GM23338 (cell line): Measurements from ENCODE around the gene C3orf70. TPM values are rescaled to one million over a fixed set of nuclear protein-coding genes. Genes with fewer than 3 reads are reported as not detected.

Experiments
- ATAC-seq: fragments of 200-7000 bp; cut with Tn5 transposase; 3 replicates; pipeline ENCODE4 v1.9.1; 2020
- DNase-seq: peaks from one replicate; pipeline ENCODE4 v3.0.0-alpha.2; 2015; ENCODE audit warnings: low spot score
- H2AFZ ChIP-seq: fragments of 200-600 bp; sonication (generic); 2 replicates; pipeline ENCODE4 v1.8.0; 2016; ENCODE audit warnings: antibody characterized with exemption, mild to moderate bottlenecking, moderate library complexity
- H3F3A ChIP-seq: fragments of 200-600 bp; sonication (generic); replicated peaks from 2 replicates; pipeline ENCODE4 v1.8.0; 2017; ENCODE audit warnings: antibody characterized with exemption, mixed run types, low read depth
- H3K27ac ChIP-seq: fragments of 200-600 bp; sonication (generic); 2 replicates; pipeline ENCODE4 v1.6.1; 2016; ENCODE audit warnings: low read depth
- H3K27me3 ChIP-seq: fragments of 200-600 bp; sonication (generic); 2 replicates; pipeline ENCODE4 v1.8.0; 2016; ENCODE audit warnings: mild to moderate bottlenecking, mixed run types, moderate library complexity; ENCODE audit not compliant: insufficient read depth
- H3K36me3 ChIP-seq: fragments of 200-600 bp; sonication (generic); 2 replicates; pipeline ENCODE4 v1.8.0; 2016; ENCODE audit warnings: mild to moderate bottlenecking; ENCODE audit not compliant: insufficient read depth
- H3K4me1 ChIP-seq: fragments of 200-600 bp; sonication (generic); 2 replicates; pipeline ENCODE4 v1.8.0; 2016; ENCODE audit warnings: mild to moderate bottlenecking, moderate library complexity; ENCODE audit not compliant: insufficient read depth
- H3K4me2 ChIP-seq: fragments of 200-600 bp; sonication (generic); 2 replicates; pipeline ENCODE4 v1.7.1; 2017; ENCODE audit warnings: mixed run types
- H3K4me3 ChIP-seq: fragments of 200-600 bp; sonication (generic); 2 replicates; pipeline ENCODE4 v1.6.1; 2016; ENCODE audit warnings: mixed run types
- H3K79me2 ChIP-seq: fragments of 200-600 bp; sonication (generic); replicated peaks from 2 replicates; pipeline ENCODE4 v1.8.0; 2017; ENCODE audit warnings: mild to moderate bottlenecking; ENCODE audit not compliant: insufficient read depth
- H3K9me2 ChIP-seq: fragments of 200-600 bp; sonication (generic); 2 replicates; pipeline ENCODE4 v1.8.0; 2017; ENCODE audit not compliant: insufficient read depth
- H4K20me1 ChIP-seq: fragments of 200-600 bp; sonication (generic); replicated peaks from 2 replicates; pipeline ENCODE4 v1.8.0; 2017; ENCODE audit warnings: mild to moderate bottlenecking; ENCODE audit not compliant: insufficient read depth
- H3K27ac Mint-ChIP-seq: 2 replicates; pipeline ENCODE4 v1.8.0; 2020; ENCODE audit warnings: inconsistent platforms, mild to moderate bottlenecking, moderate library complexity, mixed read lengths
- H3K27me3 Mint-ChIP-seq: 3 replicates; pipeline ENCODE4 v1.8.0; 2022; ENCODE audit warnings: low read depth, mild to moderate bottlenecking, moderate library complexity, mixed read lengths, inconsistent platforms; ENCODE audit not compliant: insufficient read depth, poor library complexity
- H3K36me3 Mint-ChIP-seq: 3 replicates; pipeline ENCODE4 v1.8.0; 2021; ENCODE audit warnings: low read depth, mild to moderate bottlenecking, inconsistent platforms, moderate library complexity, mixed read lengths
- H3K4me1 Mint-ChIP-seq: 3 replicates; pipeline ENCODE4 v1.8.0; 2020; ENCODE audit warnings: mild to moderate bottlenecking, inconsistent platforms, mixed read lengths
- H3K4me3 Mint-ChIP-seq: 3 replicates; pipeline ENCODE4 v1.8.0; 2021; ENCODE audit warnings: moderate library complexity, mild to moderate bottlenecking, inconsistent platforms, mixed read lengths
- H3K9me3 Mint-ChIP-seq: 3 replicates; pipeline ENCODE4 v1.8.0; 2020; ENCODE audit warnings: moderate library complexity, mild to moderate bottlenecking, inconsistent platforms, mixed read lengths
- polyA plus RNA-seq: library from polyadenylated mRNA; unstranded; fragments of >200 nt; fragmentation: Nextera tagmentation; extraction: Ambion mirVana; gene quantifications from 2 replicates; pipeline ENCODE4 v1.2.1, GENCODE V29; 2016
- total RNA-seq: library from RNA; depleted of rRNA; stranded (reverse); fragments of >200 nt; shearing (Covaris generic); gene quantifications from 2 replicates; pipeline ENCODE4 v1.2.3, GENCODE V29; 2014
- TF ChIP-seq, protein P1 (sequence below), 2 experiments: fragments of 200-600 bp in 1 of 2; sonication (generic) in 1 of 2; conservative IDR thresholded peaks; 2 replicates each; pipeline versions ENCODE4 v1.5.1 to v1.6.1; 2016 to 2017; ENCODE audit warnings: antibody characterized with exemption in 2 of 2, low read depth in 2 of 2, mild to moderate bottlenecking in 2 of 2, moderate library complexity in 1 of 2
- TF ChIP-seq, protein P2 (sequence below): fragments of 250-450 bp; sonication (Bioruptor Pico); IDR thresholded peaks from 2 replicates; pipeline ENCODE4 v1.5.0; 2020; ENCODE audit warnings: mild to moderate bottlenecking, moderate library complexity
- TF ChIP-seq, protein P3 (sequence below): IDR thresholded peaks from 2 replicates; pipeline ENCODE4 v1.6.1; 2016; ENCODE audit warnings: antibody characterized with exemption

Gene C3orf70
- total and polyA plus RNA-seq, 2 experiments from 2014 or later, result 0.45 to 1.5 TPM

- H3K4me1 ChIP-seq, result no peaks in the 10 kb centered on the region
- no peaks in the 10 kb centered on the region for H3K36me3 ChIP-seq
- no peak overlapping the region for H3K27ac Mint-ChIP-seq
- no peaks in the 10 kb centered on the region; the same call in 2 of the 3 replicates for H3K9me3 Mint-ChIP-seq
- no peaks in the 10 kb centered on the region for H3K79me2 ChIP-seq
- no peak overlapping the region for H3K4me2 ChIP-seq
- TF ChIP-seq, protein P1, sequence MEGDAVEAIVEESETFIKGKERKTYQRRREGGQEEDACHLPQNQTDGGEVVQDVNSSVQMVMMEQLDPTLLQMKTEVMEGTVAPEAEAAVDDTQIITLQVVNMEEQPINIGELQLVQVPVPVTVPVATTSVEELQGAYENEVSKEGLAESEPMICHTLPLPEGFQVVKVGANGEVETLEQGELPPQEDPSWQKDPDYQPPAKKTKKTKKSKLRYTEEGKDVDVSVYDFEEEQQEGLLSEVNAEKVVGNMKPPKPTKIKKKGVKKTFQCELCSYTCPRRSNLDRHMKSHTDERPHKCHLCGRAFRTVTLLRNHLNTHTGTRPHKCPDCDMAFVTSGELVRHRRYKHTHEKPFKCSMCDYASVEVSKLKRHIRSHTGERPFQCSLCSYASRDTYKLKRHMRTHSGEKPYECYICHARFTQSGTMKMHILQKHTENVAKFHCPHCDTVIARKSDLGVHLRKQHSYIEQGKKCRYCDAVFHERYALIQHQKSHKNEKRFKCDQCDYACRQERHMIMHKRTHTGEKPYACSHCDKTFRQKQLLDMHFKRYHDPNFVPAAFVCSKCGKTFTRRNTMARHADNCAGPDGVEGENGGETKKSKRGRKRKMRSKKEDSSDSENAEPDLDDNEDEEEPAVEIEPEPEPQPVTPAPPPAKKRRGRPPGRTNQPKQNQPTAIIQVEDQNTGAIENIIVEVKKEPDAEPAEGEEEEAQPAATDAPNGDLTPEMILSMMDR (conservative IDR thresholded peaks at IDR 0.05; ENCODE audit: low read depth in 2 of 2), result peak; percentile 16 to 37; a peak in 2 of 4 replicates
- TF ChIP-seq, protein P2, sequence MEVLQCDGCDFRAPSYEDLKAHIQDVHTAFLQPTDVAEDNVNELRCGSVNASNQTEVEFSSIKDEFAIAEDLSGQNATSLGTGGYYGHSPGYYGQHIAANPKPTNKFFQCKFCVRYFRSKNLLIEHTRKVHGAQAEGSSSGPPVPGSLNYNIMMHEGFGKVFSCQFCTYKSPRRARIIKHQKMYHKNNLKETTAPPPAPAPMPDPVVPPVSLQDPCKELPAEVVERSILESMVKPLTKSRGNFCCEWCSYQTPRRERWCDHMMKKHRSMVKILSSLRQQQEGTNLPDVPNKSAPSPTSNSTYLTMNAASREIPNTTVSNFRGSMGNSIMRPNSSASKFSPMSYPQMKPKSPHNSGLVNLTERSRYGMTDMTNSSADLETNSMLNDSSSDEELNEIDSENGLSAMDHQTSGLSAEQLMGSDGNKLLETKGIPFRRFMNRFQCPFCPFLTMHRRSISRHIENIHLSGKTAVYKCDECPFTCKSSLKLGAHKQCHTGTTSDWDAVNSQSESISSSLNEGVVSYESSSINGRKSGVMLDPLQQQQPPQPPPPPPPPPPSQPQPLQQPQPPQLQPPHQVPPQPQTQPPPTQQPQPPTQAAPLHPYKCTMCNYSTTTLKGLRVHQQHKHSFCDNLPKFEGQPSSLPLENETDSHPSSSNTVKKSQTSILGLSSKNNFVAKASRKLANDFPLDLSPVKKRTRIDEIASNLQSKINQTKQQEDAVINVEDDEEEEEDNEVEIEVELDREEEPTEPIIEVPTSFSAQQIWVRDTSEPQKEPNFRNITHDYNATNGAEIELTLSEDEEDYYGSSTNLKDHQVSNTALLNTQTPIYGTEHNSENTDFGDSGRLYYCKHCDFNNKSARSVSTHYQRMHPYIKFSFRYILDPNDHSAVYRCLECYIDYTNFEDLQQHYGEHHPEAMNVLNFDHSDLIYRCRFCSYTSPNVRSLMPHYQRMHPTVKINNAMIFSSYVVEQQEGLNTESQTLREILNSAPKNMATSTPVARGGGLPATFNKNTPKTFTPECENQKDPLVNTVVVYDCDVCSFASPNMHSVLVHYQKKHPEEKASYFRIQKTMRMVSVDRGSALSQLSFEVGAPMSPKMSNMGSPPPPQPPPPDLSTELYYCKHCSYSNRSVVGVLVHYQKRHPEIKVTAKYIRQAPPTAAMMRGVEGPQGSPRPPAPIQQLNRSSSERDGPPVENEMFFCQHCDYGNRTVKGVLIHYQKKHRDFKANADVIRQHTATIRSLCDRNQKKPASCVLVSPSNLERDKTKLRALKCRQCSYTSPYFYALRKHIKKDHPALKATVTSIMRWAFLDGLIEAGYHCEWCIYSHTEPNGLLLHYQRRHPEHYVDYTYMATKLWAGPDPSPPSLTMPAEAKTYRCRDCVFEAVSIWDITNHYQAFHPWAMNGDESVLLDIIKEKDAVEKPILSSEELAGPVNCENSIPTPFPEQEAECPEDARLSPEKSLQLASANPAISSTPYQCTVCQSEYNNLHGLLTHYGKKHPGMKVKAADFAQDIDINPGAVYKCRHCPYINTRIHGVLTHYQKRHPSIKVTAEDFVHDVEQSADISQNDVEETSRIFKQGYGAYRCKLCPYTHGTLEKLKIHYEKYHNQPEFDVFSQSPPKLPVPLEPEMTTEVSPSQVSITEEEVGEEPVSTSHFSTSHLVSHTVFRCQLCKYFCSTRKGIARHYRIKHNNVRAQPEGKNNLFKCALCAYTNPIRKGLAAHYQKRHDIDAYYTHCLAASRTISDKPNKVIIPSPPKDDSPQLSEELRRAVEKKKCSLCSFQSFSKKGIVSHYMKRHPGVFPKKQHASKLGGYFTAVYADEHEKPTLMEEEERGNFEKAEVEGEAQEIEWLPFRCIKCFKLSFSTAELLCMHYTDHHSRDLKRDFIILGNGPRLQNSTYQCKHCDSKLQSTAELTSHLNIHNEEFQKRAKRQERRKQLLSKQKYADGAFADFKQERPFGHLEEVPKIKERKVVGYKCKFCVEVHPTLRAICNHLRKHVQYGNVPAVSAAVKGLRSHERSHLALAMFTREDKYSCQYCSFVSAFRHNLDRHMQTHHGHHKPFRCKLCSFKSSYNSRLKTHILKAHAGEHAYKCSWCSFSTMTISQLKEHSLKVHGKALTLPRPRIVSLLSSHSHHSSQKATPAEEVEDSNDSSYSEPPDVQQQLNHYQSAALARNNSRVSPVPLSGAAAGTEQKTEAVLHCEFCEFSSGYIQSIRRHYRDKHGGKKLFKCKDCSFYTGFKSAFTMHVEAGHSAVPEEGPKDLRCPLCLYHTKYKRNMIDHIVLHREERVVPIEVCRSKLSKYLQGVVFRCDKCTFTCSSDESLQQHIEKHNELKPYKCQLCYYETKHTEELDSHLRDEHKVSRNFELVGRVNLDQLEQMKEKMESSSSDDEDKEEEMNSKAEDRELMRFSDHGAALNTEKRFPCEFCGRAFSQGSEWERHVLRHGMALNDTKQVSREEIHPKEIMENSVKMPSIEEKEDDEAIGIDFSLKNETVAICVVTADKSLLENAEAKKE (CRISPR knock-in tag), result no peak
- TF ChIP-seq, protein P3, sequence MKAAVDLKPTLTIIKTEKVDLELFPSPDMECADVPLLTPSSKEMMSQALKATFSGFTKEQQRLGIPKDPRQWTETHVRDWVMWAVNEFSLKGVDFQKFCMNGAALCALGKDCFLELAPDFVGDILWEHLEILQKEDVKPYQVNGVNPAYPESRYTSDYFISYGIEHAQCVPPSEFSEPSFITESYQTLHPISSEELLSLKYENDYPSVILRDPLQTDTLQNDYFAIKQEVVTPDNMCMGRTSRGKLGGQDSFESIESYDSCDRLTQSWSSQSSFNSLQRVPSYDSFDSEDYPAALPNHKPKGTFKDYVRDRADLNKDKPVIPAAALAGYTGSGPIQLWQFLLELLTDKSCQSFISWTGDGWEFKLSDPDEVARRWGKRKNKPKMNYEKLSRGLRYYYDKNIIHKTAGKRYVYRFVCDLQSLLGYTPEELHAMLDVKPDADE, result no peak
- H3K27me3 Mint-ChIP-seq, result peaks cover 1% of the 10 kb centered on the region
- H3F3A ChIP-seq, result no peaks in the 10 kb centered on the region
- H3K27ac ChIP-seq, result no peak overlapping the region
- H3K27me3 ChIP-seq, result no peaks in the 10 kb centered on the region
- peak; percentile 19 for DNase-seq
- H3K4me3 ChIP-seq, result no peak overlapping the region
- no peaks in the 10 kb centered on the region for H4K20me1 ChIP-seq
- no peaks in the 10 kb centered on the region for H3K36me3 Mint-ChIP-seq
- H2AFZ ChIP-seq, result no peak overlapping the region
- no peak overlapping the region for H3K4me3 Mint-ChIP-seq
- peak; percentile 59; the same call in 2 of the 3 replicates for ATAC-seq
- no peaks in the 10 kb centered on the region for H3K9me2 ChIP-seq
- H3K4me1 Mint-ChIP-seq, result no peaks in the 10 kb centered on the region
Measured at GRCh38 chr3:185199671-185200070, 46.8 kb upstream of the C3orf70 start.
